Measurements from ENCODE around the gene PGS1. TPM values are rescaled to one million over a fixed set of nuclear protein-coding genes. Genes with fewer than 3 reads are reported as not detected.
A peak's percentile ranks its signal among the peaks of the same experiment; 100 is the strongest.

Gene PGS1
- total RNA-seq, 2 donors from 2014 or later, result 33.3 to 40.2 TPM

DNA sequence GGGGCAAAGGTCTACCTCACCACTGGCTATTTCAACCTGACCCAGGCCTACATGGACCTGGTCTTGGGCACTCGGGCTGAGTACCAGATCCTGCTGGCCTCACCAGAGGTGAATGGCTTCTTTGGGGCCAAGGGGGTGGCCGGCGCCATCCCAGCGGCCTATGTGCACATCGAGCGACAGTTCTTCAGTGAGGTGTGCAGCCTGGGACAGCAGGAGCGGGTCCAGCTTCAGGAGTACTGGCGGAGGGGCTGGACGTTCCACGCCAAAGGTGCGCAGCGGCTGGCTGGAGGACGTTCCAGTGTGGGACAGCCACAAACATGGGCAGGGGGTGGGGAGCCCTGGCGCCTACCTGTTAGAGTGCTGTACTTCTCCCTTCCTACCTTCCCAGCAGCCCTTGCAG lies 25.4 kb downstream of the PGS1 start:
- Histone ChIP-seq H3K36me3 (peaks cover 46% of the 10 kb centered on the region), H3K4me3 (no peak overlapping the region), H3K9me3 (no peaks in the 10 kb centered on the region), H3K4me1 (peaks cover 8% of the 10 kb centered on the region), H3K27me3 (no peaks in the 10 kb centered on the region), H3K27ac (no peak overlapping the region), H3K9ac (ENCODE audit: low read depth in 2 of 2, low read length in 2 of 2) (no peak overlapping the region)
- no peak for DNase-seq
- intact Hi-C loops (cut with DNase I), result no loop called here
- TF ChIP-seq CTCF (IDR thresholded peaks at IDR 0.05), result no peak

DNA sequence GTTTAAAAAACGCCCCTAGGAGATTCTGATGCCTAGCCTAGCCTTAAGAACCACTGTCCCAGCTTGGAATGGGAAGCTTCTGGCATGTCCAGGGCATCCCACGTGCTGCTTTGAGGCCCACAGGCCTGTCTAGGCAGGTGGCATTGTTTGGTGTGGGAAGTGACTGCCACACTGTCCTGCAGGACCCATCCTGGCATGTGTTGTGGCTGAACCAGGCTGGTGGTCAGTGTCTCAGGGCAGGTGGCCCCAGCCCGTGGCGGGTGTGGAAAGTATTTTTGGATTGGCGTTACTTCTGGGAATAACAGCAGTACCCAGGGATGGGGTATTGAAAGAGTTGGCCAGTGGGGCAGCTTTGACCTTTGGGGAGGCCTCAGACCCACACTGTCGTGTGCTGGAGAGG lies 27.9 kb downstream of the PGS1 start:
- H3K36me3 ChIP-seq, result peaks cover 21% of the 10 kb centered on the region
- no peak for TF ChIP-seq CTCF (IDR thresholded peaks at IDR 0.05)
- peak overlapping the region in 1 of 2 donors; percentile 15 for H3K9ac ChIP-seq (ENCODE audit: low read depth in 2 of 2, low read length in 2 of 2)
- H3K27ac ChIP-seq, result no peak overlapping the region
- peaks cover 18% of the 10 kb centered on the region for H3K4me1 ChIP-seq
- intact Hi-C loops (cut with DNase I), result no loop called here
- H3K9me3 ChIP-seq, result no peaks in the 10 kb centered on the region
- DNase-seq, result no peak
- no peaks in the 10 kb centered on the region for H3K27me3 ChIP-seq
- H3K4me3 ChIP-seq, result no peak overlapping the region

DNA sequence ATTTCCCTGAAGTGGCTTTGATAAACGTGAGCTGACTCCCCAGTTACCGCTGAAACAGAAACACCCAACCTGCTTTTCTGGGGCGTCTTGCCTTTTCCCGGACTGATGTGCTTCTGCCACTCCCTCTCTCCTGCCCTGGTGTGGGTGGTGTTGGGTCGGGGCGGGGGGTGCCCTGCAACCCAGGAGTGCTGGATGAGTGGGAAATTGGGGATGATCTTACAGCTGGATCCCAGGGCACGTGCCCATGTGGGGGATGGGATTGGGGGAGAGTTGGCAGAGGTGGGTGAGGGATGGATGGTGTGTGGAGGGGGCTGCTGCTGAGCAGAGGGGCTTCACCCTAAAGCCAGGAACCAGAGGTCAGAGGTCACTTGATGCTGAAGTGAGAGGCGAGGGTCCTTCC lies 28.5 kb downstream of the PGS1 start:
- H3K9ac ChIP-seq (ENCODE audit: low read depth in 2 of 2, low read length in 2 of 2), result peak overlapping the region in 1 of 2 donors; percentile 34

GRCh38 chr17:78407387-78408000 lies 29.0 kb downstream of the PGS1 start:
- peak overlapping the region; percentile 90 for H3K27ac ChIP-seq
- H3K36me3 ChIP-seq, result peaks cover 21% of the 10 kb centered on the region
- H3K4me1 ChIP-seq, result peaks cover 25% of the 10 kb centered on the region

More for the DNA sequence above, 28.5 kb downstream of the PGS1 start:
- no peak for TF ChIP-seq CTCF (IDR thresholded peaks at IDR 0.05)
- no peak overlapping the region for H3K4me3 ChIP-seq
- DNase-seq, result no peak
- intact Hi-C loops (cut with DNase I), result no loop called here
- no peaks in the 10 kb centered on the region for H3K9me3 ChIP-seq
- peak overlapping the region; percentile 90 for H3K27ac ChIP-seq
- peaks cover 23% of the 10 kb centered on the region for H3K4me1 ChIP-seq
- no peaks in the 10 kb centered on the region for H3K27me3 ChIP-seq
- peaks cover 21% of the 10 kb centered on the region for H3K36me3 ChIP-seq

DNA sequence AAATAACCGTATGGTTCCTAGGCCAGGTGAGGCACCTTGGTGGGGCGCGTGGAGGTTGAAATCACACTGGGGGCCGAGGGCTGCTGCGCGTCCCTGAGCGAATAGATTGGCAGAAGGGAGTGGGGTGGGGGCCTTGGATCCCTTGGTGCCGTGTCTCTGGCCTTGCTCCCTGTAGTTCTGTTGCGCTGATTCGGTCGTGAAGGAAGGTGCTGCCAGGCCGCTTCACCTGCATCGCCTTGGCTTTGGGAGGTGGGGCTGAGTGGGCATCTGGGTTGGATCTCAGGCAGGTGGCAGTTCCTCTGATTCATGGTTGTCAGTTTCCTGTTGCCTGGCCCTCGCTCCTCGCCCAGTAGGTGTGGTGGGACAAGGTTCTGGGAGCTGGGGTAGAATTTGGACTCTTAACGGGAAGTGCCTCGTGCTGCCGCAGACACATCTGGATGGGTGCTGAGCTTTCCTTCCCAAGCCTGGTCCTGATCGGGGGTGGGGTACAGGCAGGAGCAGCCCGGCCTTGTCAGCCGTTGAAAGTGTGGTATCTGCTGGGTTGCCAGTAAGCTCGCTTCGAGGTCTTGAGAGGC lies 30.1 kb downstream of the PGS1 start:
- H3K4me1 ChIP-seq, result peaks cover 25% of the 10 kb centered on the region
- DNase-seq, result peak; percentile 87
- no peaks in the 10 kb centered on the region for H3K27me3 ChIP-seq
- intact Hi-C loops (cut with DNase I), result no loop called here
- peak overlapping the region; percentile 90 for H3K27ac ChIP-seq
- peaks cover 12% of the 10 kb centered on the region for H3K36me3 ChIP-seq
- no peaks in the 10 kb centered on the region for H3K9me3 ChIP-seq
- TF ChIP-seq CTCF (IDR thresholded peaks at IDR 0.05), result no peak
- H3K4me3 ChIP-seq, result no peak overlapping the region
- H3K9ac ChIP-seq (ENCODE audit: low read depth in 2 of 2, low read length in 2 of 2), result peak overlapping the region; percentile 1 to 57

More at GRCh38 chr17:78407387-78408000, 29.0 kb downstream of the PGS1 start:
- Histone ChIP-seq H3K9me3 (no peaks in the 10 kb centered on the region), H3K9ac (ENCODE audit: low read depth in 2 of 2, low read length in 2 of 2) (peak overlapping the region in 1 of 2 donors; percentile 34), H3K4me3 (no peak overlapping the region), H3K27me3 (no peaks in the 10 kb centered on the region)
- TF ChIP-seq CTCF (IDR thresholded peaks at IDR 0.05), result no peak
- no peak for DNase-seq
- intact Hi-C loops (cut with DNase I), result no loop called here

All from colonic mucosa (tissue), 4 donors.